ENCODE data around the gene NUF2.

The NUF2 gene

DNA sequence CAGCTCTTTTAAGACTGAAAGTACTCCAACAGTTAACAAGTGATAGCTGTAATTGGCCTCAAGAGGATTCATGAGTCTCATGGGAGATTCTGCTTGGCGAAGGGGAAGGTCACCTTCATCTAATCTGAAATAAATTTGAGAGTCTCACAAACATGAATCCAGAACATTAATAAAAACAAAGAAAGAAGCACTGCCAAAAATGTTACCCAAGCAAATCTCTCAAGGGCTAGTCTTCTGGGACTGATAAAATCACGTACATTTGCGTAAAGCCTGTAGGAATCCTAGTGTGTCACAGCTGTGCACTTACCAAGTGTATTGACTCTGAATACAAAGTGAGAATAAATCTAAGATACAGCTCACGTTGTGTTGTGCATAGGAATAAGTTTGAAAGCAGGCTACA lies 21.2 kb upstream of the NUF2 start:
- no peak overlapping the region for H3K27ac ChIP-seq (ENCODE audit: low read depth, low read length)
- no peaks in the 10 kb centered on the region for H3F3A ChIP-seq (ENCODE audit: insufficient read depth)
- no peak for TF ChIP-seq EZH2phosphoT487 (conservative IDR thresholded peaks at IDR 0.05; ENCODE audit: low read length)

DNA sequence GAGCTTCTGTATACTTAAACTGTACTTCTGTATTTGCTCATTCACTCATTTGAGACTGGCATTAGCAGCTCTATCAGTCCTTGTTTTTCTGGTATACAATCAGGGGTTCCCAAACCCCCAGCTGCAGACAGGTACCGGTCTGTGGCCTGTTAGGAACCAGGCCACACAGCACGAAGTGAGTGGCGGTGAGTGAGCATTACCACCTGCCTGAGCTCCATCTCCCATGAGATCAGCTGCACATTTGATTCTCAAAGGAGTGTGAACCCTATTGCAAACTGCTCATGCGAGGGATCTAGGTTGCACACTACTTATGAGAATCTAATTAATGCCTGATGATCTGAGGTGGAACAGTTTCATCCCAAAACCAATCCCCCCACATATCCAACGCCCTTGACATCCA lies 18.2 kb upstream of the NUF2 start:
- no peak overlapping the region for H3K4me3 ChIP-seq (ENCODE audit: insufficient read depth, low read length, poor library complexity, severe bottlenecking)
- no peak overlapping the region for H2AFZ ChIP-seq (ENCODE audit: low read depth, low read length, severe bottlenecking)
- H3K36me3 ChIP-seq (ENCODE audit: low read length), result no peaks in the 10 kb centered on the region; the same call in 1 of the 2 replicates
- no peaks in the 10 kb centered on the region for H3K9me3 ChIP-seq (ENCODE audit: insufficient read depth, low read length)
- no peaks in the 10 kb centered on the region for H3F3A ChIP-seq (ENCODE audit: insufficient read depth)
- H3K79me2 ChIP-seq (ENCODE audit: insufficient read depth, low read length), result no peaks in the 10 kb centered on the region
- no peaks in the 10 kb centered on the region for H4K20me1 ChIP-seq (ENCODE audit: low read depth, low read length)
- H3K9me2 ChIP-seq (replicated peaks; ENCODE audit: insufficient read depth, low read length), result no peaks in the 10 kb centered on the region
- H3K27me3 ChIP-seq (ENCODE audit: low read length), result no peaks in the 10 kb centered on the region
- TF ChIP-seq, protein P1, sequence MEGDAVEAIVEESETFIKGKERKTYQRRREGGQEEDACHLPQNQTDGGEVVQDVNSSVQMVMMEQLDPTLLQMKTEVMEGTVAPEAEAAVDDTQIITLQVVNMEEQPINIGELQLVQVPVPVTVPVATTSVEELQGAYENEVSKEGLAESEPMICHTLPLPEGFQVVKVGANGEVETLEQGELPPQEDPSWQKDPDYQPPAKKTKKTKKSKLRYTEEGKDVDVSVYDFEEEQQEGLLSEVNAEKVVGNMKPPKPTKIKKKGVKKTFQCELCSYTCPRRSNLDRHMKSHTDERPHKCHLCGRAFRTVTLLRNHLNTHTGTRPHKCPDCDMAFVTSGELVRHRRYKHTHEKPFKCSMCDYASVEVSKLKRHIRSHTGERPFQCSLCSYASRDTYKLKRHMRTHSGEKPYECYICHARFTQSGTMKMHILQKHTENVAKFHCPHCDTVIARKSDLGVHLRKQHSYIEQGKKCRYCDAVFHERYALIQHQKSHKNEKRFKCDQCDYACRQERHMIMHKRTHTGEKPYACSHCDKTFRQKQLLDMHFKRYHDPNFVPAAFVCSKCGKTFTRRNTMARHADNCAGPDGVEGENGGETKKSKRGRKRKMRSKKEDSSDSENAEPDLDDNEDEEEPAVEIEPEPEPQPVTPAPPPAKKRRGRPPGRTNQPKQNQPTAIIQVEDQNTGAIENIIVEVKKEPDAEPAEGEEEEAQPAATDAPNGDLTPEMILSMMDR (IDR thresholded peaks at IDR 0.05; ENCODE audit: insufficient read depth, low read length, poor library complexity, severe bottlenecking), result no peak
- TF ChIP-seq EZH2phosphoT487 (conservative IDR thresholded peaks at IDR 0.05; ENCODE audit: low read length), result no peak
- no peak overlapping the region for H3K27ac ChIP-seq (ENCODE audit: low read depth, low read length)
- no peak overlapping the region for H3K9ac ChIP-seq (ENCODE audit: low read length)
- no peak overlapping the region for H3K4me2 ChIP-seq (ENCODE audit: low read depth, low read length, poor library complexity, severe bottlenecking)

More for the DNA sequence above, 21.2 kb upstream of the NUF2 start:
- Histone ChIP-seq H3K36me3 (ENCODE audit: low read length) (no peaks in the 10 kb centered on the region; the same call in 1 of the 2 replicates), H3K4me2 (ENCODE audit: low read depth, low read length, poor library complexity, severe bottlenecking) (no peak overlapping the region), H2AFZ (ENCODE audit: low read depth, low read length, severe bottlenecking) (no peak overlapping the region), H3K27me3 (ENCODE audit: low read length) (no peaks in the 10 kb centered on the region), H3K9ac (ENCODE audit: low read length) (no peak overlapping the region), H3K79me2 (ENCODE audit: insufficient read depth, low read length) (no peaks in the 10 kb centered on the region), H3K9me2 (replicated peaks; ENCODE audit: insufficient read depth, low read length) (no peaks in the 10 kb centered on the region), H4K20me1 (ENCODE audit: low read depth, low read length) (no peaks in the 10 kb centered on the region), H3K9me3 (ENCODE audit: insufficient read depth, low read length) (no peaks in the 10 kb centered on the region), H3K4me3 (ENCODE audit: insufficient read depth, low read length, poor library complexity, severe bottlenecking) (no peak overlapping the region)

DNA sequence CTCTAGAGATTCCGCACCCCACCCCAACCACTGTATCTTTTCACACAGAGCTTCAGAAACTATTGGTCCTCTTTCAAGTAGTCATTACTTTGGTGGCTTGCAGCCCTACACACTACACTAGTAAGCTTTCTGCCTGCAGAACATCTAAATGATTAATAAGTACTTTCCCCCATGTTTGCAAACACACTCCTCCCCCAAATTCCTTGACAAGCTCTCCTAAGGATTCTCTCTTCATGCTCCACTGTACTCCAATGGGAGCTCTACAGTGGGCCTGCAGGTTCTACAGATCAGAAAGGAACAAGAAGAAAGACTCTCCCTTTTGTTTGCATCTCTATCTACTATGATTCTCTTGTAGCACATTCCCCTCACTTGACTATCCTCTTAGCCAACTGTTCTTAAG lies 16.3 kb upstream of the NUF2 start:
- no peak overlapping the region for H3K4me3 ChIP-seq (ENCODE audit: insufficient read depth, low read length, poor library complexity, severe bottlenecking)
- no peak overlapping the region for H2AFZ ChIP-seq (ENCODE audit: low read depth, low read length, severe bottlenecking)
- H3K27ac ChIP-seq (ENCODE audit: low read depth, low read length), result no peak overlapping the region
- no peaks in the 10 kb centered on the region; the same call in 1 of the 2 replicates for H3K36me3 ChIP-seq (ENCODE audit: low read length)
- no peaks in the 10 kb centered on the region for H3K79me2 ChIP-seq (ENCODE audit: insufficient read depth, low read length)
- no peaks in the 10 kb centered on the region for H4K20me1 ChIP-seq (ENCODE audit: low read depth, low read length)
- H3K9me3 ChIP-seq (ENCODE audit: insufficient read depth, low read length), result no peaks in the 10 kb centered on the region
- no peaks in the 10 kb centered on the region for H3K27me3 ChIP-seq (ENCODE audit: low read length)
- H3F3A ChIP-seq (ENCODE audit: insufficient read depth), result no peaks in the 10 kb centered on the region
- no peak for TF ChIP-seq EZH2phosphoT487 (conservative IDR thresholded peaks at IDR 0.05; ENCODE audit: low read length)
- TF ChIP-seq, protein P1 (IDR thresholded peaks at IDR 0.05; ENCODE audit: insufficient read depth, low read length, poor library complexity, severe bottlenecking), result no peak
- no peaks in the 10 kb centered on the region for H3K9me2 ChIP-seq (replicated peaks; ENCODE audit: insufficient read depth, low read length)
- H3K4me2 ChIP-seq (ENCODE audit: low read depth, low read length, poor library complexity, severe bottlenecking), result no peak overlapping the region
- no peak overlapping the region for H3K9ac ChIP-seq (ENCODE audit: low read length)

DNA sequence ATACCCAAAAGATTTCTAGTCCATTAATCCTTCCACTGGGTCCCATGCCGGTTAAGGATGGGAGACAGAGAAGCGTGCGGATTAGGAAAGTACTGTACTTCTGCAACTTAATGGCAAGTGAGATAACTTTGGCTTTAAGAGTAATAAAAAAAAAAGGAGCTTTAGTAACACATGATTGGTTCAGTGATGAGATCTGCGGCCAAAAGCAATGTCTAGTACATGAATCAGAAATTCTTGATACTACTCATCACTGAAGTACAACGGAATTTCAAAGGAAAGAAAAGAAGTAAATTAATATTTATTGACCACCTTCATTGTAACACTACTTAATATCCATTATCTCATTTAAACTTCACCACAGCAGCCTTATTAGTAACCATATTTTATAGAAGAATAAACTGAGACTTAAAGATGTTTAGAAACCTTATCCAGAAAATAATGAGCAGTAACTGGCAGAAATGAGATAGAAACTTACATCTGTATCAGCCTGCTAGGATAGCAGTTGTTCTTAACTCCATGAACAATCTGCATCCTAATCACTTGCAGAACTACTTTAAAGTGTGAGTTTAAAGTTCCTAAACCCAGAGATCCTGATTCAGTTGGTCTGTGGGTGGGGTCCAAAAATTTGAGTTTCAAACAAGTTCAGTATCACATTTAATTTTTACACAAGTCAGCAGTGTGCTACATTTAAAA lies 14.1 kb upstream of the NUF2 start:
- Histone ChIP-seq H3F3A (ENCODE audit: insufficient read depth) (no peaks in the 10 kb centered on the region), H3K4me3 (ENCODE audit: insufficient read depth, low read length, poor library complexity, severe bottlenecking) (no peak overlapping the region), H3K9ac (ENCODE audit: low read length) (no peak overlapping the region), H3K27ac (ENCODE audit: low read depth, low read length) (no peak overlapping the region), H3K9me3 (ENCODE audit: insufficient read depth, low read length) (no peaks in the 10 kb centered on the region), H3K27me3 (ENCODE audit: low read length) (no peaks in the 10 kb centered on the region), H3K36me3 (ENCODE audit: low read length) (no peaks in the 10 kb centered on the region; the same call in 1 of the 2 replicates), H4K20me1 (ENCODE audit: low read depth, low read length) (no peaks in the 10 kb centered on the region), H3K4me2 (ENCODE audit: low read depth, low read length, poor library complexity, severe bottlenecking) (no peak overlapping the region), H3K9me2 (replicated peaks; ENCODE audit: insufficient read depth, low read length) (no peaks in the 10 kb centered on the region), H3K79me2 (ENCODE audit: insufficient read depth, low read length) (no peaks in the 10 kb centered on the region), H2AFZ (ENCODE audit: low read depth, low read length, severe bottlenecking) (no peak overlapping the region)
- no peak for TF ChIP-seq EZH2phosphoT487 (conservative IDR thresholded peaks at IDR 0.05; ENCODE audit: low read length)
- TF ChIP-seq, protein P1 (IDR thresholded peaks at IDR 0.05; ENCODE audit: insufficient read depth, low read length, poor library complexity, severe bottlenecking), result no peak
